ENCODE data around the gene PABPC1L2B.
"Not testable (repeated sequence)": the region's sequence is repeated elsewhere in the genome, so short reads cannot be mapped to it uniquely, and the experiment has no call there.

PABPC1L2B gene

DNA sequence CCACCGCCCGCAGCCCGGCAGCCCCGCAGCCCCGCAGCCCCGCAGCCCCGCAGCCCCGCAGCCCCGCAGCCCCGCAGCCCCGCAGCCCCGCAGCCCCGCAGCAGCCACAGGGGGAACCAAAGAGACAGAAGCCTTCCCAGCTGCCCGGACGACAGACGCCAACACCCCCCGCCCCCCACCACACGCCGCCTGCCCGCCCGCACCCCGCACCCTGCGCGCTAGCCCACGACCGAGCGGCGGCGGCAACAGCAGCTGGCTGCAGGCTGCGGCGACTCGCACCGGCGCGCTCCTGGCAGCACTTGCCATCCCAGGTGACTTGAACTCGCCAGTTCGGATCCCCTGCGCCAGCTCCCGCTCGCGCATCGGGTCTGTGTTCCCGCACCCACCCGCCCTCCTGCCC, at the start of gene PABPC1L2B:
Gene PABPC1L2B, plus strand, starts transcription at position 207 of the 400 bp plus-strand sequence. CDS start 704 bp downstream, outside the sequence.
- DNase-seq, result not testable (repeated sequence)

DNA sequence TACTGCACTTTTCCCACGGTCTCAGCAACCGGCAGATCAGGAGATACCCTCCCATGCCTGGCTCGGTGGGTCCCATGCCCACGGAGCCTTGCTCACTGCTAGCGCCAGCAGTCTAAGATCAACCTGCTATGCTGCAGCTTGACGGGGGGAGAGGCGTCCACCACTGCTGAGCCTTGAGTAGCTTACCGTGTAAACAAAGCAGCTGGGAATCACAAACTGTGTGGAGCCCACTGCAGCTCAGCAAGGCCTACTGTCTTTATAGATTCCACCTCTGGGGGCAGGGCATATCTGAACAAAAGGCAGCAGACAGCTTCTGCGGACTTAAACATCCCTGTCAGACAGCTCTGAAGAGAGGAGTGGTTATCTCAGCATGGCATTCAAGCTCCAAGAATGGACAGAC, 42.8 kb upstream of the PABPC1L2B start:
- not testable (repeated sequence) for DNase-seq

DNA sequence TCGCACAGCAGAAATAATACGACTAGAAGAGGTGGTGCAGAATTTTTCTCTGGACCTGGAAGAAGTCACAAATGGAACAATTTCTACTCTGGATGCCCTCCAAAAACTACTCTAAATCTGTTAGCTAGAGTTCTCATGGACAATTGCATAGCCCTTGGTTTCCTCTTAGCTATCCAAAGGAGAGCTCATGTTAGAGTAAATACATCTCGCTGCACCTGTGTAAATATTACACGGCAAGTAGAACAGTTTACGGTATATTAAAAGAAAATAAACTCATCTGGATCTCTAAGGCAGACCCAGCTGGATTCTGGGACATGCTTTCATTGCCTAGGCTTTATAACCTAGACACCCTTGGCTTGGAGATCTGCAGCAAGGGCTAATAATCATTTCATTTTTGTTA, 30.9 kb upstream of the PABPC1L2B start:
- not testable (repeated sequence) for DNase-seq

DNA sequence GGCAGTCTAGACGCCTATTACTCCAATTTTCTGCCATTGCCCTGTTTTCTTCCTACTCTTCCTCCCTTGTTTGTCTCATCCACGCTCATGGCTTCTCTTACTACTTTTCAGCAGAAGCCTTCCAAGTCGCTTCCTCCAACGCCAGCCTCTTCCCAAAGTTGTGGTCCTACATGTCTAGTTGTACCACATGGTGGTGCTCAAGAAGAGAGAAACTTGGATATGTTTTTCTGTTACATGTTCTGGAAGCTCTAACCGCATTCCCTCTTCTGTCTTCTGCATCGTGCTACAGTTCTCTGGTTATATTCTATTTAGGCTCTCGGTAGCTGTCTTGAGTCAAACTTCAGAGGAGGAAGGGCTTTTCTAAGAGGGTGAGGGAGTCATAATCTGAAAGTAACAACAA, 27.9 kb upstream of the PABPC1L2B start:
- not testable (repeated sequence) for DNase-seq

DNA sequence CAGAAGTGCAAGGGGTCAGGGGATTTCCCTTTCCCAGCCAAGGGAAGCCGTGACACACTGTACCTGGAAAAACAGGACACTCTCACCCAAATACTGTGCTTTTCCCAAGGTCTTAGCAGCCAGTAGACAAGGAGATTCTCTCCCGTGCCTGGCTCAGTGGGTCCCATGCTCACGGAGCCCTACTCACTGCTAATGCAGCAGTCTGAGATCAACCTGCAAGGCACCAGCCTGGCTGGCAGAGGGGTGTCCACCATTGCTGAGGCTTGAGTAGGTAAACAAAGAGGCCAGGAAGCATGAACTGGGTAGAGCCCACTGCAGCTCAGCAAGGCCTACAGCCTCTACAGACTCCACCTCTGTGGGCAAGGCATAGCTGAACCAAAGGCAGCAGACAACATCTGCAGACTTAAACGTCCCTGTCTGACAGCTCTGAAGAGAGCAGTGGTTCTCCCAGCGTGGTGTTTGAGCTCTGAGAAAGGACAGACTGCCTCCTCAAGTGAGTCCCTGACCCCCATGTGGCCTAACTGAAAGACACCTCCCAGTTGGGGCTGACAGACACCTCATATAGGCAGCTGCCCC, 21.8 kb upstream of the PABPC1L2B start:
- DNase-seq, result not testable (repeated sequence)

DNA sequence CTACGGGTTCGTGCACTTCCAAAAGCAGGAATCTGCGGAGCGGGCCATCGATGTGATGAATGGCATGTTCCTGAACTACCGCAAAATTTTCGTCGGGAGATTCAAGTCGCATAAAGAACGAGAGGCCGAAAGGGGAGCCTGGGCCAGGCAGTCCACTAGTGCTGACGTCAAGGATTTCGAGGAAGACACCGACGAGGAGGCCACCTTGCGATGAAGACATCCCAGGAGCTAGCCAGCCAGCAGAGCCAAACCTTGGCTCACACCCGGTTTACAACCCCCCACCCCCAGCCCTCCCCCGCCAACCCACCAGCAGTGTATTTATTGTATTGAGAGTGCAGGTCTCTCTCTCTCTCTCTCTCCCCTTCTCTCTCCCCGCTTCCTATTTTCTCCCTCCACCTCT, 1.3 kb downstream of the PABPC1L2B start:
- DNase-seq, result not testable (repeated sequence)

DNA sequence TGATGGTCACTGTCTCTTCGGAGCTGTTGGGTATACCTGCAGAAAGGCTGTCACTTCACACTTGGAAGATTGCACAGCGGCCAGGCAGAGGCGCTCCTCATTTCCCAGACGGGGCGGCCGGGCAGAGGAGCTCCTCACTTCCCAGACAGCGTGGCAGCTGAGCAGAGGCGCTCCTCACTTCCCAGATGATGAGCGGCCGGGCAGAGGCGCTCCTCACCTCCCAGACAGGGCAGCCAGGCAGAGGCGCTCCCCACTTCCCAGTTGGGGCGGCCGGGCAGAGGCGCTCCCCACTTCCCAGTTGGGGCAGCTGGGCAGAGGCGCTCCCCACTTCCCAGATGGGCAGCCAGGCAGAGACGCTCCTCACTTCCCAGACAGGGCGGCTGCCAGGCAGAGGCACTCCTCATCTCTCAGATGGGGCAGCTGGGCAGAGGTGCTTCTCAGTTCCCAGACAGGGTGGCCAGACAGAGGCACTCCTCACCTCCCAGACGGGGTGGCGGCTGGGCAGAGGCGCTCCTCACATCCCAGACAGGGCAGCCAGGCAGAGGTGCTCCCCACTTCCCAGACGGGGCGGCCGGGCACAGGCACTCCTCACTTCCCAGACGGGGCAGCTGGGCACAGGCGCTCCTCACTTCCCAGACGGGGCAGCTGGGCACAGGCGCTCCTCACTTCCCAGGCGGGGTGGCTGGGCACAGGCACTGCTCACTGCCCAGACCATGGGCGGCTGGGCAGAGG, 18.8 kb downstream of the PABPC1L2B start:
- DNase-seq, result no peak

DNA sequence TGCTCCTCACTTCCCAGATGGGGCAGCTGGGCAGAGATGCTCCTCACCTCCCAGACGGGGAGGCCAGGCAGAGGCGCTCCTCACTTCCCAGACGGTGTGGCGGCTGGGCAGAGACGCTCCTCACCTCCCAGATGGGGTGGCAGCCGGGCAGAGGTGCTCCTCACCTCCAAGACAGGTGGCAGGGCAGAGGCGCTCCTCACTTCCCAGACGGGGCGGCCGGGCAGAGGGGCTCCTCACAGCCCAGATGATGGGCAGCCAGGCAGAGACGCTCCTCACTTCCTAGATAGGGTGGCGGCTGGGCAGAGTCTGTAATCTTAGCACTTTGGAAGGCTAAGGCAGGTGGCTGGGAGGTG, 19.3 kb downstream of the PABPC1L2B start:
- not testable (repeated sequence) for DNase-seq

DNA sequence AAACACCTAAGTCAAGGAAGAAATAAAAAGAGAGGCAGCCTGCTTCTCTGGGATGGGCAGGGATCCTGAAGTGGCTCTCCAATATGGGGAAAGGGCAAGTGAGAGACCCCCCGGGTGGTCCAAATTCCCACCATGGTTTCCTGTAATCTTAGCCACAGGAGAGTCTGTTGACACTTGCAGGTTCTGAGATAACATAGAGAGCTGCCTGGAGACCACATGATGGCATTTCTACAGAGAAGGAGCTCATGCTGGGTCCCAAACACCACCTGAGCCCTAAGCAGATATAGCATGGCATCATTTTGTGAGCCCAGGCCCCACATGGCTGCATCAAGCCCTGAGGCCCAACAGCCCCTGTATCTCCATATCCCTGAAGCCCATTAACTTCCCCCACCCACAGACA, 26.1 kb downstream of the PABPC1L2B start:
- DNase-seq, result no peak

Data from activated naive CD4-positive, alpha-beta T cell treated with anti-CD3 and anti-CD28 coated beads, Interleukin-2, amount 50 U/mL, for 16 hours (primary cell).